A673 (cell line): ENCODE data around the gene FLRT1. TPM values are rescaled to one million over a fixed set of nuclear protein-coding genes. Genes with fewer than 3 reads are reported as not detected.

ENCODE experiments used
- BruUV-seq: library from RNA; stranded (reverse); fragments of 400-500 nt; replicated peaks from 2 replicates; lab custom pipeline; 2021; lab: Mats Ljungman, UMichigan
- CTCF ChIA-PET: fragments of 300-600 bp; sonication (Branson Sonifier 250); formaldehyde crosslinking; loops from one replicate; lab custom pipeline; 2022; ENCODE audit warnings: antibody characterized with exemption; lab: Charles Lee
- POLR2A ChIA-PET: fragments of 300-600 bp; sonication (Branson Sonifier 250); formaldehyde crosslinking; loops from one replicate; lab custom pipeline; 2022; ENCODE audit warnings: antibody characterized with exemption; ENCODE audit not compliant: low non-redundant PET; lab: Charles Lee
- DNase-seq: peaks from one replicate; pipeline ENCODE4 v3.0.0-alpha.2; 2015; ENCODE audit warnings: low spot score
- H3K27ac ChIP-seq: fragments of 200-600 bp; sonication (generic); 2 replicates; pipeline ENCODE4 v1.5.1; 2016; ENCODE audit warnings: mixed run types, low read depth, mild to moderate bottlenecking, mixed read lengths, antibody characterized with exemption, low read length; ENCODE audit not compliant: poor library complexity, severe bottlenecking
- H3K27me3 ChIP-seq: fragments of 200-600 bp; sonication (generic); replicated peaks from 2 replicates; pipeline ENCODE4 v1.6.1; 2017; ENCODE audit warnings: mixed run types, low read depth, mild to moderate bottlenecking, mixed read lengths, antibody characterized with exemption, low read length; ENCODE audit not compliant: insufficient read depth, poor library complexity
- H3K36me3 ChIP-seq: fragments of 200-600 bp; sonication (generic); 2 replicates; pipeline ENCODE4 v1.6.1; 2016; ENCODE audit warnings: mixed run types, mild to moderate bottlenecking, mixed read lengths, antibody characterized with exemption, low read length; ENCODE audit not compliant: insufficient read depth, poor library complexity, severe bottlenecking
- H3K4me1 ChIP-seq: fragments of 200-600 bp; sonication (generic); 2 replicates; pipeline ENCODE4 v1.6.1; 2017; ENCODE audit warnings: mixed run types, mild to moderate bottlenecking, mixed read lengths, antibody characterized with exemption, low read length; ENCODE audit not compliant: insufficient read depth, poor library complexity, severe bottlenecking
- H3K4me3 ChIP-seq: fragments of 200-600 bp; sonication (generic); 2 replicates; pipeline ENCODE4 v1.5.1; 2016; ENCODE audit warnings: low read depth, mixed run types, mild to moderate bottlenecking, mixed read lengths, low read length; ENCODE audit not compliant: poor library complexity, severe bottlenecking
- H3K9me3 ChIP-seq: fragments of 200-600 bp; sonication (generic); 2 replicates; pipeline ENCODE4 v1.6.1; 2016; ENCODE audit warnings: mixed run types, low read depth, mild to moderate bottlenecking, mixed read lengths, antibody characterized with exemption, low read length; ENCODE audit not compliant: poor library complexity, severe bottlenecking
- EZH2 ChIP-seq: fragments of 200-600 bp; sonication (generic); IDR thresholded peaks from 2 replicates; pipeline ENCODE4 v1.6.1; 2017; ENCODE audit warnings: borderline replicate concordance, low read depth, mild to moderate bottlenecking, mixed read lengths, antibody characterized with exemption, low read length; ENCODE audit not compliant: poor library complexity, severe bottlenecking
- intact Hi-C: fragments of 100-400 bp; cut with micrococcal nuclease; formaldehyde crosslinking; loops from one replicate; pipeline ENCODE4 v1.10.0; 2022; ENCODE audit not compliant: unreplicated experiment
- total RNA-seq: library from RNA; stranded (reverse); gene quantifications from 2 replicates; pipeline ENCODE4 v1.2.3, GENCODE V29; 2021
- TF ChIP-seq, protein P1 (sequence below): fragments of 300-800, 200-600 bp; sonication (generic); conservative IDR thresholded peaks from 2 replicates; pipeline ENCODE4 v1.5.1; 2017; ENCODE audit warnings: low read depth, mild to moderate bottlenecking, antibody characterized with exemption, low read length, moderate library complexity, mixed read lengths

FLRT1 gene
- total RNA-seq, 1 experiment from 2014 or later: 0.45 TPM

DNA sequence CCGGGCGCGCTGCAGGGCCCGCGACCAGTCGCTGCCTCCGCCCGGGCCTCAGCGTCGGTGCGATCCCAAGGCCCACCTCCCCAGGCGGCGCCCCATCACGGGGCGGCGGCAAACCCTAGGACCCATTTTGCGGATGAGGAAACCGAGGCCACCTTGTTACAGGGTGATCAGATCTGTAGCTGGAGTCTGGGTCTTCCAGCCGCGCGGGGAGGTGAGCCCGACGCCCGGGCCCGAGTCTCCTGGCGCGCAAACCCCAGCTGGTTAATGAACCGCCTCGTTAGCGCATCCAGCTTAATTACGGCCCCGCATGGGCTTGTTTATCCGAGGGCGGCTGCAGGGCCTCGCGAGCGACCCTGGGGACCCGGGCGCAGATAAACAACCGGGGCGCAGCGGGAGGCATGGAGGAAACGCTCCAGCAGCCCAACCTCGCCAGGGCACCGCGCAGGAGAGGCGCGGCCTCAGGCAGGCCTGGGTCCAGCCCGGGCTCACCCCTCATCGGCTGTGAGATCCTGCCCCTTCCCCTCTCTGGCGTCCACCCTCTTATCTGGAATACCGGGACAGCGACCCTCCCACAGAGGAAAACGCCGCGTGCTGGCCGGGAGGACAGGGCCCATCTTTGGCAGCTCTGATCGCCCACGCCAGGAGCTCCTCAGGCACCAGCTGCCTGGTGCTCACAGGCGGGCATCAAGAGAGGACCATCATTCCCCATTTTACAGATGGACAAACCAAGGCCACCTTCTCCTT is 34.8 kb upstream of the FLRT1 start:
- TF ChIP-seq, protein P1, sequence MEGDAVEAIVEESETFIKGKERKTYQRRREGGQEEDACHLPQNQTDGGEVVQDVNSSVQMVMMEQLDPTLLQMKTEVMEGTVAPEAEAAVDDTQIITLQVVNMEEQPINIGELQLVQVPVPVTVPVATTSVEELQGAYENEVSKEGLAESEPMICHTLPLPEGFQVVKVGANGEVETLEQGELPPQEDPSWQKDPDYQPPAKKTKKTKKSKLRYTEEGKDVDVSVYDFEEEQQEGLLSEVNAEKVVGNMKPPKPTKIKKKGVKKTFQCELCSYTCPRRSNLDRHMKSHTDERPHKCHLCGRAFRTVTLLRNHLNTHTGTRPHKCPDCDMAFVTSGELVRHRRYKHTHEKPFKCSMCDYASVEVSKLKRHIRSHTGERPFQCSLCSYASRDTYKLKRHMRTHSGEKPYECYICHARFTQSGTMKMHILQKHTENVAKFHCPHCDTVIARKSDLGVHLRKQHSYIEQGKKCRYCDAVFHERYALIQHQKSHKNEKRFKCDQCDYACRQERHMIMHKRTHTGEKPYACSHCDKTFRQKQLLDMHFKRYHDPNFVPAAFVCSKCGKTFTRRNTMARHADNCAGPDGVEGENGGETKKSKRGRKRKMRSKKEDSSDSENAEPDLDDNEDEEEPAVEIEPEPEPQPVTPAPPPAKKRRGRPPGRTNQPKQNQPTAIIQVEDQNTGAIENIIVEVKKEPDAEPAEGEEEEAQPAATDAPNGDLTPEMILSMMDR: no peak
- TF ChIP-seq EZH2: no peak
- POLR2A ChIA-PET: interaction anchor here (0.6 kb wide), 1 partner anchor 43 kb away, joined by 7 read pairs; no protein-coding TSS in a partner anchor
- no peaks in the 10 kb centered on the region for H3K27me3 ChIP-seq
- H3K27ac ChIP-seq: no peak overlapping the region
- CTCF ChIA-PET: interaction anchor here (0.6 to 2.1 kb wide), 15 partner anchors 13 to 355 kb away, joined by 3 to 12 read pairs (median 4); no protein-coding TSS in a partner anchor
- no peaks in the 10 kb centered on the region for H3K9me3 ChIP-seq
- BruUV-seq: no TSS peak
- H3K4me3 ChIP-seq: peak overlapping the region; percentile 41
- peaks cover 23% of the 10 kb centered on the region for H3K36me3 ChIP-seq
- intact Hi-C loops: loop anchor here (1.0 kb wide), 1 partner anchor 147 kb away; no protein-coding TSS in a partner anchor
- no peak for DNase-seq
- H3K4me1 ChIP-seq: peaks cover 53% of the 10 kb centered on the region

DNA sequence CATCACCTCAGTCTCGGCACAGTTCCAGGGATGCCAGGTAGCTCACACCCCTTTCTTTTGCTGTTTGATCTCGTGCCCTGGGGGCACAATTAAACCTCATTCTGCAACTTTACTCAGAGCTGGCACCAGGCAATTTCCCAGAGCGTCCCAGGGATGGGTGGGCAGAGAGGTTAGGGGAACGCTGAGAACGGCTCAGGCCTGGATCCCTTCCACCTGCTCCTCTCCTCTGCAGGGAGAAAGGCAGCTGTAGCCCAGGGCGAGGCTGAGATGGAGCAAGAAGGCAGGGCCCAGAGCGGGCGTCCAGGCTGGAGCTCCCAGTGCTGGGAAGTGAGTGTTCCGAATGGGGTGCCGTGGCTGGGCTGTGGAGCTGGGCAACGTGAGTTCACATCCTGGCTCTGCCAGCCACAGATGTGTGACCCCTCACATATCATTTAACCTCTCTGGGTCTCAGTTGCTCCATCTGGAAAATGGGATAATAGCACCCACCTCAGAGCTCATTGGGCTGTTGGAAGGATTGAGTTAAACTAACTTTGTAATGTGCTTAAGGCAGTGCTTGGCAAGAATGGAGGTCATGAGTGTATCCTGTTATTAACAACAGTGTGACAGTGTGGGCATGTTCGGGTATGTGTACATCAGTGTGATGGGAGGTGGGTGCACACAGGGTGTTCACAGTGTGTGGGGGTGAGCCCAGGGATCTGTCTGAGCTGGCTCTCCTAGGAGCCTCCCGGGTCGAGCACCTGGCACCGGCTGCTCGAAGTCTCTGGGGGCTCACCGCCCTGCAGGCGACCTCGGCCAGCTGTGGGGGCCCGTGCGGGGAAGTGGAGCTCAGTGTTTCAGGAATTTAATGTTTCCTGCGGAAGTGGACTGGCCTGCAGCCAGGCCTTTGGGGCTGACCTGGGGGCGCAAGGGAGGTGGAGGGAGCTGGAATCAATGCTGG is 34.0 kb upstream of the FLRT1 start:
- no peaks in the 10 kb centered on the region for H3K9me3 ChIP-seq
- H3K27ac ChIP-seq: no peak overlapping the region
- intact Hi-C loops: no loop called here
- BruUV-seq: no TSS peak
- no peaks in the 10 kb centered on the region for H3K27me3 ChIP-seq
- ChIA-PET POLR2A (interaction anchor here (0.6 kb wide), 1 partner anchor 42 kb away, joined by 7 read pairs; no protein-coding TSS in a partner anchor), CTCF (interaction anchor here (0.7 to 1.4 kb wide), 5 partner anchors 12 to 151 kb away, joined by 3 to 6 read pairs (median 3); no protein-coding TSS in a partner anchor)
- peak; percentile 72 for DNase-seq
- TF ChIP-seq, protein P1: no peak
- TF ChIP-seq EZH2: no peak
- peaks cover 61% of the 10 kb centered on the region for H3K4me1 ChIP-seq
- no peak overlapping the region for H3K4me3 ChIP-seq
- H3K36me3 ChIP-seq: peaks cover 15% of the 10 kb centered on the region

DNA sequence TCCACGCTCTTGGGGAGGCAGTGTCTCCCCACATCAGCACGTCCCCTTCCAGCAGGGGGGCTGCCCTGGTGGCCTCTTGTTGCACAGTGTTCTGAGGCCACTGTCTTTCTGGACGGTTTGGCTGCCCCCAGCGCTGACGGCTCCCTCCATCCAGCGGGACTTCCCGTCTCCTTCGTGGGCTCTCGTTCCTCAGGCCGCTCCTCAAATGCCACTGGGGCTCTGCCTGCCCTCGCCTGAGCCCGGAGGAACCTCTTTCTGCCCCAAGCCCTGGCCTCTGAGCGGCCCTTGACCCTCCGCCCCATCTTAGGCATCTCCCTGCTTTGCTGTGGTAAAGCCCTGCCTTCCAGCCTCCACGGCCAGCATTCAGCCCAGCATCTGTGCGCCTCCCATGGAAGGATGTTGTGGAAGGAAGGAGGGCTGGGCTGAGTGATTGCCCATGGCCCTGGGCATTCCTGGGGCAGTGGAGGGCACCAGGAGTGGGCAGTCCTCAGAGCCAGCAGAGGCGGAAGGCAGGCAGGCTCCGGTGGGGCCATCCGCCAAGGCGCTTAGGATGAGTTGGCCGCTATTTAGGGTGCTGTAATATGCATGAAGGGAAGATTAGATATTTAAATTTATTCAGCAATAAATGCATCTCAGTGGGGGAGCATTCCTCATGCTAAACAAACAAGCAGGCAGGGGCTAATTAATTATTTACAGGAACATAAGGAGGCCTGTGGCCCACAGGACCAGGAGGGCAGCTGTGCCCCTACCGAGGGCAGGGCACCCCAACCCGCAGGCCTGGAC is 31.7 kb upstream of the FLRT1 start:
- H3K4me1 ChIP-seq: peaks cover 62% of the 10 kb centered on the region
- H3K4me3 ChIP-seq: no peak overlapping the region
- intact Hi-C loops: no loop called here
- TF ChIP-seq, protein P1: no peak
- no peak for TF ChIP-seq EZH2
- DNase-seq: peak; percentile 82
- no peaks in the 10 kb centered on the region for H3K36me3 ChIP-seq
- BruUV-seq: no TSS peak
- ChIA-PET CTCF (no interaction called here), POLR2A (no interaction called here)
- H3K9me3 ChIP-seq: no peaks in the 10 kb centered on the region
- H3K27me3 ChIP-seq: no peaks in the 10 kb centered on the region
- H3K27ac ChIP-seq: no peak overlapping the region
